HL-60 (cell line): ENCODE data around the gene SMC1B.

ENCODE experiments used
- DNase-seq, 2 experiments: peaks; one replicate each; pipeline ENCODE4 v3.0.0-alpha.2; 2010 to 2020; ENCODE audit warnings: low read depth in 1 of 2, low spot score in 1 of 2
- H3K27ac ChIP-seq: fragments of 250-450 bp; sonication (Bioruptor Pico); replicated peaks from 2 replicates; pipeline ENCODE4 v1.5.1; 2020; ENCODE audit warnings: mild to moderate bottlenecking, moderate library complexity
- H3K27me3 ChIP-seq: fragments of 250-450 bp; sonication (Bioruptor Pico); 2 replicates; pipeline ENCODE4 v1.5.1; 2021; ENCODE audit warnings: mild to moderate bottlenecking, moderate library complexity; ENCODE audit not compliant: insufficient read depth, poor library complexity, severe bottlenecking
- H3K4me3 ChIP-seq: replicated peaks from 2 replicates; pipeline ENCODE4 v1.5.1; 2011; ENCODE audit warnings: mild to moderate bottlenecking, control low read depth, low read length; ENCODE audit not compliant: insufficient read depth
- GABPA ChIP-seq: IDR thresholded peaks from 2 replicates; pipeline ENCODE4 v1.6.1; 2012; ENCODE audit warnings: low read depth
- POLR2AphosphoS5 ChIP-seq: IDR thresholded peaks from 2 replicates; pipeline ENCODE4 v1.6.1; 2012; ENCODE audit warnings: low read depth
- SPI1 ChIP-seq: IDR thresholded peaks from 2 replicates; pipeline ENCODE4 v1.6.1; 2012; ENCODE audit warnings: low read depth, mild to moderate bottlenecking, borderline replicate concordance
- TF ChIP-seq, protein P1 (sequence below): IDR thresholded peaks from one replicate; pipeline ENCODE4 v1.5.1; 2011; ENCODE audit warnings: low read length, control low read depth, inconsistent platforms; ENCODE audit not compliant: insufficient read depth
- TF ChIP-seq, protein P2 (sequence below): IDR thresholded peaks from 2 replicates; pipeline ENCODE4 v1.6.1; 2012; ENCODE audit warnings: low read depth; ENCODE audit not compliant: insufficient replicate concordance

Gene SMC1B

GRCh38 chr22:45453764-45454163 is 40.4 kb upstream of the SMC1B start:
- no peak overlapping the region for H3K4me3 ChIP-seq
- no peak overlapping the region for H3K27ac ChIP-seq
- TF ChIP-seq, protein P1, sequence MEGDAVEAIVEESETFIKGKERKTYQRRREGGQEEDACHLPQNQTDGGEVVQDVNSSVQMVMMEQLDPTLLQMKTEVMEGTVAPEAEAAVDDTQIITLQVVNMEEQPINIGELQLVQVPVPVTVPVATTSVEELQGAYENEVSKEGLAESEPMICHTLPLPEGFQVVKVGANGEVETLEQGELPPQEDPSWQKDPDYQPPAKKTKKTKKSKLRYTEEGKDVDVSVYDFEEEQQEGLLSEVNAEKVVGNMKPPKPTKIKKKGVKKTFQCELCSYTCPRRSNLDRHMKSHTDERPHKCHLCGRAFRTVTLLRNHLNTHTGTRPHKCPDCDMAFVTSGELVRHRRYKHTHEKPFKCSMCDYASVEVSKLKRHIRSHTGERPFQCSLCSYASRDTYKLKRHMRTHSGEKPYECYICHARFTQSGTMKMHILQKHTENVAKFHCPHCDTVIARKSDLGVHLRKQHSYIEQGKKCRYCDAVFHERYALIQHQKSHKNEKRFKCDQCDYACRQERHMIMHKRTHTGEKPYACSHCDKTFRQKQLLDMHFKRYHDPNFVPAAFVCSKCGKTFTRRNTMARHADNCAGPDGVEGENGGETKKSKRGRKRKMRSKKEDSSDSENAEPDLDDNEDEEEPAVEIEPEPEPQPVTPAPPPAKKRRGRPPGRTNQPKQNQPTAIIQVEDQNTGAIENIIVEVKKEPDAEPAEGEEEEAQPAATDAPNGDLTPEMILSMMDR = no peak
- no peak for DNase-seq
- no peaks in the 10 kb centered on the region for H3K27me3 ChIP-seq

- no peak overlapping the region for H3K27ac ChIP-seq
- no peak for DNase-seq
- no peaks in the 10 kb centered on the region for H3K27me3 ChIP-seq
- TF ChIP-seq POLR2AphosphoS5 = no peak
- TF ChIP-seq, protein P2, sequence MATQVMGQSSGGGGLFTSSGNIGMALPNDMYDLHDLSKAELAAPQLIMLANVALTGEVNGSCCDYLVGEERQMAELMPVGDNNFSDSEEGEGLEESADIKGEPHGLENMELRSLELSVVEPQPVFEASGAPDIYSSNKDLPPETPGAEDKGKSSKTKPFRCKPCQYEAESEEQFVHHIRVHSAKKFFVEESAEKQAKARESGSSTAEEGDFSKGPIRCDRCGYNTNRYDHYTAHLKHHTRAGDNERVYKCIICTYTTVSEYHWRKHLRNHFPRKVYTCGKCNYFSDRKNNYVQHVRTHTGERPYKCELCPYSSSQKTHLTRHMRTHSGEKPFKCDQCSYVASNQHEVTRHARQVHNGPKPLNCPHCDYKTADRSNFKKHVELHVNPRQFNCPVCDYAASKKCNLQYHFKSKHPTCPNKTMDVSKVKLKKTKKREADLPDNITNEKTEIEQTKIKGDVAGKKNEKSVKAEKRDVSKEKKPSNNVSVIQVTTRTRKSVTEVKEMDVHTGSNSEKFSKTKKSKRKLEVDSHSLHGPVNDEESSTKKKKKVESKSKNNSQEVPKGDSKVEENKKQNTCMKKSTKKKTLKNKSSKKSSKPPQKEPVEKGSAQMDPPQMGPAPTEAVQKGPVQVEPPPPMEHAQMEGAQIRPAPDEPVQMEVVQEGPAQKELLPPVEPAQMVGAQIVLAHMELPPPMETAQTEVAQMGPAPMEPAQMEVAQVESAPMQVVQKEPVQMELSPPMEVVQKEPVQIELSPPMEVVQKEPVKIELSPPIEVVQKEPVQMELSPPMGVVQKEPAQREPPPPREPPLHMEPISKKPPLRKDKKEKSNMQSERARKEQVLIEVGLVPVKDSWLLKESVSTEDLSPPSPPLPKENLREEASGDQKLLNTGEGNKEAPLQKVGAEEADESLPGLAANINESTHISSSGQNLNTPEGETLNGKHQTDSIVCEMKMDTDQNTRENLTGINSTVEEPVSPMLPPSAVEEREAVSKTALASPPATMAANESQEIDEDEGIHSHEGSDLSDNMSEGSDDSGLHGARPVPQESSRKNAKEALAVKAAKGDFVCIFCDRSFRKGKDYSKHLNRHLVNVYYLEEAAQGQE = no peak
- TF ChIP-seq GABPA = no peak
- TF ChIP-seq, protein P1 = no peak
- no peak for TF ChIP-seq SPI1
- H3K4me3 ChIP-seq = no peak overlapping the region
Measured at GRCh38 chr22:45452565-45453379, 39.4 kb upstream of the SMC1B start.

DNA sequence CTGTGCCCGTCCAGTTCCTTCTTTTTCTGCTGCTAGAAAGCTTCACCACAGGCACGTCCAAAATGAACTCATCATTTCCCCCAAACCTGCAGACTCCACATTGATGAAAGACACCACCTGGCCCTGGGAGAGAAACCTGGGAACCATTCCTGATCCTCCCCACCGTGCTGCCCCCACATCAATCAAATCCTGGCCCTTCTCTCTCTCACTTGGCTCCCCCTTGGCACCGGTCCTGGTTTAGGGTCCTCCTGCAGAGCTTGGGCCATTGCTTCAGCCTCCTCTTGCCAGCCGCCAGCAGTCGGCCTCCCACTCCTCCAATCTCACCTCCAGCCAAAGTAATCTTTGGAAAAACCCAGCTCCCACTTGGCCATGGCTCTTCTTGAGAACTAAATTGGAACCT is 38.6 kb upstream of the SMC1B start:
- Histone ChIP-seq H3K27ac (no peak overlapping the region), H3K4me3 (no peak overlapping the region), H3K27me3 (no peaks in the 10 kb centered on the region)
- TF ChIP-seq GABPA = no peak
- TF ChIP-seq, protein P2 = no peak
- TF ChIP-seq, protein P1 = no peak
- TF ChIP-seq SPI1 = no peak
- no peak for TF ChIP-seq POLR2AphosphoS5
- DNase-seq = no peak
